GM13977 (cell line): ENCODE data around the gene NATD1.

Source experiments
- DNase-seq: peaks from one replicate; pipeline ENCODE4 v3.0.0; 2012; ENCODE audit warnings: low spot score
- in situ Hi-C: fragments of 300-500 bp; cut with MboI; formaldehyde crosslinking; loops from one replicate; pipeline ENCODE4 v1.12.0; 2022; ENCODE audit warnings: low sequenced_read_pairs, low pct_unique_long_range_greater_than_20kb, mixed read lengths, inconsistent platforms; ENCODE audit not compliant: unreplicated experiment
- TF ChIP-seq, protein P1 (sequence below): IDR thresholded peaks from 2 replicates; pipeline ENCODE4 v1.5.1; 2012; ENCODE audit warnings: mild to moderate bottlenecking, control low read depth; ENCODE audit not compliant: insufficient read depth; ENCODE audit errors: extremely low read depth, missing control alignments

NATD1 gene

GRCh38 chr17:21289175-21289901 is 36.1 kb upstream of the NATD1 start:
- in situ Hi-C loops: loop anchor here (25.0 kb wide), 1 partner anchor 223 kb away; no protein-coding TSS in a partner anchor
- TF ChIP-seq, protein P1, sequence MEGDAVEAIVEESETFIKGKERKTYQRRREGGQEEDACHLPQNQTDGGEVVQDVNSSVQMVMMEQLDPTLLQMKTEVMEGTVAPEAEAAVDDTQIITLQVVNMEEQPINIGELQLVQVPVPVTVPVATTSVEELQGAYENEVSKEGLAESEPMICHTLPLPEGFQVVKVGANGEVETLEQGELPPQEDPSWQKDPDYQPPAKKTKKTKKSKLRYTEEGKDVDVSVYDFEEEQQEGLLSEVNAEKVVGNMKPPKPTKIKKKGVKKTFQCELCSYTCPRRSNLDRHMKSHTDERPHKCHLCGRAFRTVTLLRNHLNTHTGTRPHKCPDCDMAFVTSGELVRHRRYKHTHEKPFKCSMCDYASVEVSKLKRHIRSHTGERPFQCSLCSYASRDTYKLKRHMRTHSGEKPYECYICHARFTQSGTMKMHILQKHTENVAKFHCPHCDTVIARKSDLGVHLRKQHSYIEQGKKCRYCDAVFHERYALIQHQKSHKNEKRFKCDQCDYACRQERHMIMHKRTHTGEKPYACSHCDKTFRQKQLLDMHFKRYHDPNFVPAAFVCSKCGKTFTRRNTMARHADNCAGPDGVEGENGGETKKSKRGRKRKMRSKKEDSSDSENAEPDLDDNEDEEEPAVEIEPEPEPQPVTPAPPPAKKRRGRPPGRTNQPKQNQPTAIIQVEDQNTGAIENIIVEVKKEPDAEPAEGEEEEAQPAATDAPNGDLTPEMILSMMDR: no peak
- DNase-seq: no peak

GRCh38 chr17:21288571-21289017 is 35.4 kb upstream of the NATD1 start:
- peak; percentile 58 for DNase-seq
- in situ Hi-C loops: loop anchor here (25.0 kb wide), 1 partner anchor 224 kb away; no protein-coding TSS in a partner anchor
- TF ChIP-seq, protein P1: peak; percentile 29

- in situ Hi-C loops: loop anchor here (25.0 kb wide), 1 partner anchor 224 kb away; no protein-coding TSS in a partner anchor
- TF ChIP-seq, protein P1: no peak
- DNase-seq: peak; percentile 78
Measured at GRCh38 chr17:21287703-21288449, 34.7 kb upstream of the NATD1 start.

DNA sequence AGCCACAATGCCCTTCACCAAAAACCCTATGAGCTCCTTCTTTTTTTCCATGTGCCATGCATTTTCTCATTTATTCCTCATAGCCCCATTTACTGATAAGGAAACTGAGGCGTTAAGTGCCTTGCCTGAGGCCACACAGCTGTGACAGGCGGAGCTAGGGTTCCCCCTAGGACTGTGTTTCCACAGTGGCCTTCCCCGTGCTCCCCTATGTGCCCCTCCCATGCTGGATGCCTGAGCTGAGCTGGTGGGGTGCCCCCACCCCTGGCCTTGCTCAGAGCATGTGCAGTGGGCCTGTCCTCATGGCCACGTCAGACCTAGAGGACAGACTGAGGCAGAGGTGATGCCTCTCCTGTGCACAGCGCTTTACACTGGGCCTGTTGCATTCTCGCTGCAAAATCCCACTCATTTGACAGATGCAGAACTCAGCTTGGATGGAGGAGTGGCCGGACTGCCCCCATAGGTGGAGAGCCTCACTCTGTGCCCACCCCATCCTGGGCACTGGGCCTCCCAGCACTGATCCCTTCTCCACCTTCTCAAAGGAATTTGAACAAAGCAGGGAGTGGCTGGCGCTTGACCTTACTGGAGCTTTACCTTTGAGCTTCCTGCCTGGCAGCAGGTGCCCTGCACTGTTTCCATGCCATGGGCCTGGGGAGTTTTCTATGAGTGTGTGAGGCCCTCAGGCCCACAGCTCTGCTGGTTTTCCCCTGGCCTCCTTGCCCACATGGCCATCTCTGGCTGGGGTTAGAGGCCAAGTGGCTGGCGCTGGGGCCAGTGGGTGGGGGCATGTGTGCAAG is 33.9 kb upstream of the NATD1 start:
- in situ Hi-C loops: loop anchor here (25.0 kb wide), 1 partner anchor 225 kb away; no protein-coding TSS in a partner anchor
- TF ChIP-seq, protein P1: no peak
- DNase-seq: peak; percentile 31

GRCh38 chr17:21286066-21286770 is 33.0 kb upstream of the NATD1 start:
- TF ChIP-seq, protein P1: no peak
- DNase-seq: peak; percentile 34
- in situ Hi-C loops: loop anchor here (25.0 kb wide), 1 partner anchor 226 kb away; no protein-coding TSS in a partner anchor
